Stimulated activated CD8-positive, alpha-beta memory T cell treated with anti-CD3 and anti-CD28 coated beads, Interleukin-2, amount 100 ng/mL, for 48 hours (primary cell): Measurements from ENCODE around the gene RBMS3.

Source experiments
- DNase-seq, 2 donors: peaks; one replicate each; pipeline ENCODE4 v3.0.0-alpha.2; 2020; ENCODE audit warnings: low read depth in 2 of 2

The RBMS3 gene

GRCh38 chr3:29677421-29677820, 396.6 kb downstream of the RBMS3 start:
- no peak for DNase-seq

GRCh38 chr3:29679944-29680343, 399.1 kb downstream of the RBMS3 start:
- no peak for DNase-seq

GRCh38 chr3:29683018-29683993, 402.4 kb downstream of the RBMS3 start:
- DNase-seq, result no peak

- no peak for DNase-seq
These were observed 406.2 kb downstream of the RBMS3 start for GRCh38 chr3:29686889-29687592.

- DNase-seq, result no peak
These were observed 409.9 kb downstream of the RBMS3 start for GRCh38 chr3:29690686-29691353.

- DNase-seq, result no peak
These were observed 413.0 kb downstream of the RBMS3 start for GRCh38 chr3:29693863-29694262.

GRCh38 chr3:29694331-29694730, 413.5 kb downstream of the RBMS3 start:
- DNase-seq, result no peak

- DNase-seq, result no peak
These were observed 413.9 kb downstream of the RBMS3 start for GRCh38 chr3:29694783-29695182.

GRCh38 chr3:29695201-29695600, 414.3 kb downstream of the RBMS3 start:
- no peak for DNase-seq

- DNase-seq, result no peak
These were observed 414.9 kb downstream of the RBMS3 start for GRCh38 chr3:29695643-29696198.

GRCh38 chr3:29696311-29696710, 415.4 kb downstream of the RBMS3 start:
- DNase-seq, result no peak

- no peak for DNase-seq
These were observed 417.1 kb downstream of the RBMS3 start for GRCh38 chr3:29697989-29698388.

- no peak for DNase-seq
These were observed 419.4 kb downstream of the RBMS3 start for GRCh38 chr3:29700256-29700655.

- no peak for DNase-seq
These were observed 420.6 kb downstream of the RBMS3 start for GRCh38 chr3:29701326-29701983.

GRCh38 chr3:29705906-29706844, 425.3 kb downstream of the RBMS3 start:
- no peak for DNase-seq

GRCh38 chr3:29708884-29709283, 428.0 kb downstream of the RBMS3 start:
- DNase-seq, result no peak

- DNase-seq, result no peak
These were observed 430.4 kb downstream of the RBMS3 start for GRCh38 chr3:29711255-29711771.

- no peak for DNase-seq
These were observed 435.3 kb downstream of the RBMS3 start for GRCh38 chr3:29716213-29716612.

GRCh38 chr3:29718661-29719065, 437.8 kb downstream of the RBMS3 start:
- no peak for DNase-seq

GRCh38 chr3:29720665-29721064, 439.8 kb downstream of the RBMS3 start:
- DNase-seq, result no peak
